Measurements from ENCODE around the gene SYPL2. TPM values are rescaled to one million over a fixed set of nuclear protein-coding genes. Genes with fewer than 3 reads are reported as not detected.

The SYPL2 gene
- total and polyA plus RNA-seq, 7 donors, result 35.3 to 203 (median 125) TPM

DNA sequence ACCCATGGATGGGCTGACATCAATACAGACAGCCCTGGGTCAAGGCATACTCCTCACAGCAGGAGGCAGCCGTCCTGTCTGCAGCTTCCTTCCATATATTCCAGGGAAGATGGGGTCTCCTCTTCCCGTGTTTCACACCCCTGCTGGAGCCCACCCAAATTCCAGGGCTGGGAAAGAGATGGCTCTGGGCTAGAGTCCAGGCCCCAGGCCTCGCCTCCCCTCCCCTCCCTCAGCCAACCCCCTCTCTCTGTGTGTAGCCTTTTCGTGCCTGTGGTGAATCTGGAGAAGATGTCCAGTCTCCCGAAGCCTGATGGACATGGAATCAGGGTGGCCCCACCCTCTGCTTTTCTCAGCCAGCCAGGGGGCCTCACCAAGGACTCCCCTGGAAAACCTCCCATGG lies 20.9 kb downstream of the SYPL2 start:
- peaks cover 0 to 61% of the 10 kb centered on the region in 2 donors for H3K36me3 ChIP-seq (ENCODE audit: insufficient read depth in 1 of 2, low read depth in 1 of 2)
- H3K9me3 ChIP-seq, result no peaks in the 10 kb centered on the region
- WGBS, 3 donors, result 42 to 68% (median 49%) methylated on average over 5 of the region's 5 CpGs
- no peak overlapping the region for H3K27ac ChIP-seq
- intact Hi-C loops (cut with DNase I), result no loop called here
- ATAC-seq (no peak), DNase-seq (no peak)
- peaks cover 28% of the 10 kb centered on the region for H3K4me1 ChIP-seq
- TF ChIP-seq, protein P1, sequence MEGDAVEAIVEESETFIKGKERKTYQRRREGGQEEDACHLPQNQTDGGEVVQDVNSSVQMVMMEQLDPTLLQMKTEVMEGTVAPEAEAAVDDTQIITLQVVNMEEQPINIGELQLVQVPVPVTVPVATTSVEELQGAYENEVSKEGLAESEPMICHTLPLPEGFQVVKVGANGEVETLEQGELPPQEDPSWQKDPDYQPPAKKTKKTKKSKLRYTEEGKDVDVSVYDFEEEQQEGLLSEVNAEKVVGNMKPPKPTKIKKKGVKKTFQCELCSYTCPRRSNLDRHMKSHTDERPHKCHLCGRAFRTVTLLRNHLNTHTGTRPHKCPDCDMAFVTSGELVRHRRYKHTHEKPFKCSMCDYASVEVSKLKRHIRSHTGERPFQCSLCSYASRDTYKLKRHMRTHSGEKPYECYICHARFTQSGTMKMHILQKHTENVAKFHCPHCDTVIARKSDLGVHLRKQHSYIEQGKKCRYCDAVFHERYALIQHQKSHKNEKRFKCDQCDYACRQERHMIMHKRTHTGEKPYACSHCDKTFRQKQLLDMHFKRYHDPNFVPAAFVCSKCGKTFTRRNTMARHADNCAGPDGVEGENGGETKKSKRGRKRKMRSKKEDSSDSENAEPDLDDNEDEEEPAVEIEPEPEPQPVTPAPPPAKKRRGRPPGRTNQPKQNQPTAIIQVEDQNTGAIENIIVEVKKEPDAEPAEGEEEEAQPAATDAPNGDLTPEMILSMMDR (IDR thresholded peaks at IDR 0.05), result no peak
- no peak overlapping the region for H3K4me3 ChIP-seq
- H3K27me3 ChIP-seq (ENCODE audit: insufficient read depth in 3 of 3, low read length in 2 of 3), result no peaks in the 10 kb centered on the region

DNA sequence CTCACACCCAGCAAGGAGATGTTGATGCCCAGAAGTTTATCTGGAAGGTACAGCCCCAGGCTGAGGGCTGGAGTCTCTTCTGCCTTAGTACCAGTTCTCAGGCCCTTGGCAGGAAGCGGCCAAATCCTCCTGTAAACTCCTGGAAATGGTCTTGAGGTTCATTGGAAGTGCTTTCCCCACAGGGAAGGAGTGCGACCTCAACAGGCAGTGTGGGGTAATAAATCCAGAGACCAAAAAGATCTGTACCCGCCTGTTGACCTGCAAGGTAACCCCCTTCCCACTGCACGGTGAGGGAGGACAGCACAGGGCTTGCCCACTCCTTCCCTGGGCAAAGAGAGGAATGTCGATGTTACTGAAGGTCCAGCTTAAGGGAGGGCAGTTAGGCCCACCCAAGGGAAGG lies 21.9 kb downstream of the SYPL2 start:
- DNase-seq, result no peak
- Histone ChIP-seq H3K27ac (no peak overlapping the region), H3K9me3 (no peaks in the 10 kb centered on the region), H3K4me3 (no peak overlapping the region), H3K27me3 (ENCODE audit: insufficient read depth in 3 of 3, low read length in 2 of 3) (no peaks in the 10 kb centered on the region), H3K36me3 (ENCODE audit: insufficient read depth in 1 of 2, low read depth in 1 of 2) (peaks cover 0 to 66% of the 10 kb centered on the region in 2 donors), H3K4me1 (peaks cover 26% of the 10 kb centered on the region)
- 71 to 84% (median 76%) methylated on average over 5 of the region's 5 CpGs for WGBS, 3 donors
- TF ChIP-seq, protein P1 (IDR thresholded peaks at IDR 0.05), result no peak
- ATAC-seq, result no peak
- intact Hi-C loops (cut with DNase I), result no loop called here

DNA sequence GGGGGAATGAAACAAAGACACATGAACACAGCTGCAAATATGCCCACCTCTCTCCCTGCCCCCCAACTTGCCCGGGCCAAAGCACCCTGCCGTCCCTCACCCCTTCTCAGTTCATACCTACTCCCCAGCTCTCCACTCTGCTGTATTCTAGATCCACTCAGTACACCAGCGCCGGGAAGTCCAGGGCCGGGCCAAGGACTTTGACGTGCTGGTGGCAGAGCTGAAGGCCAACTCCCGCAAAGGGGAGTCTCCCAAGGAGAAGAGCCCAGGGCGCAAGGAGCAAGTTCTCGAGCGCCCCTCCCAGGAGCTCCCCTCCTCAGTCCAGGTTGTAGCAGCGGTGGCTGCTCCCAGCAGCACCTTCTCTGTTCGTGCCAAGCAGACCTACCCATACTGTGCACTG lies 22.4 kb downstream of the SYPL2 start:
- ATAC-seq (no peak), DNase-seq (no peak)
- H3K4me3 ChIP-seq, result no peak overlapping the region
- TF ChIP-seq, protein P1 (IDR thresholded peaks at IDR 0.05), result no peak
- intact Hi-C loops (cut with DNase I), result no loop called here
- WGBS, 3 donors, result 86 to 90% (median 86%) methylated on average over 12 of the region's 12 CpGs
- no peak overlapping the region for H3K27ac ChIP-seq
- H3K27me3 ChIP-seq (ENCODE audit: insufficient read depth in 3 of 3, low read length in 2 of 3), result no peaks in the 10 kb centered on the region
- H3K9me3 ChIP-seq, result no peaks in the 10 kb centered on the region
- H3K4me1 ChIP-seq, result peaks cover 29% of the 10 kb centered on the region
- peaks cover 0 to 66% of the 10 kb centered on the region in 2 donors for H3K36me3 ChIP-seq (ENCODE audit: insufficient read depth in 1 of 2, low read depth in 1 of 2)

- H3K4me1 ChIP-seq, result peaks cover 29% of the 10 kb centered on the region
- no peaks in the 10 kb centered on the region for H3K27me3 ChIP-seq (ENCODE audit: insufficient read depth in 3 of 3, low read length in 2 of 3)
- peak; percentile 53 to 67 (median 64) for ATAC-seq
- intact Hi-C loops (cut with DNase I), result loop anchor here in 1 of 2 donors (5.0 kb wide), 1 partner anchor 68 kb away; no protein-coding TSS in a partner anchor
- peaks cover 0 to 66% of the 10 kb centered on the region in 2 donors for H3K36me3 ChIP-seq (ENCODE audit: insufficient read depth in 1 of 2, low read depth in 1 of 2)
- peak; percentile 63 to 79 for DNase-seq
- no peak overlapping the region for H3K4me3 ChIP-seq
- H3K9me3 ChIP-seq, result no peaks in the 10 kb centered on the region
- peak overlapping the region; percentile 42 for H3K27ac ChIP-seq
- TF ChIP-seq, protein P1 (IDR thresholded peaks at IDR 0.05), result peak; percentile 78
- WGBS, 3 donors, result 75 to 91% (median 80%) methylated on average over 10 to 11 of the region's 11 CpGs
Observed at GRCh38 chr1:109490029-109490933, 23.9 kb downstream of the SYPL2 start.

All from psoas muscle (tissue), 8 donors.